CD4-positive, CD25-positive, alpha-beta regulatory T cell (primary cell): ENCODE results near the gene FAM3A. TPM values are rescaled to one million over a fixed set of nuclear protein-coding genes. Genes with fewer than 3 reads are reported as not detected.

Experiments
- ATAC-seq, 2 donors: fragments of 150-1000 bp; cut with Tn5 transposase; one replicate each; pipeline ENCODE4 v1.10.0; 2021; ENCODE audit warnings: low read depth in 2 of 2, moderate number of reproducible peaks in 2 of 2, moderate library complexity in 1 of 2
- DNase-seq, 3 donors: peaks; one replicate each; pipeline versions ENCODE4 v3.0.0 to v3.0.0-alpha.2; 2012 to 2022; ENCODE audit warnings: mixed read lengths in 1 of 3
- H3K27ac ChIP-seq: one replicate; pipeline ENCODE4 v1.7.0; 2013; ENCODE audit warnings: mild to moderate bottlenecking, low read length; ENCODE audit not compliant: insufficient read depth, poor library complexity, severe bottlenecking
- H3K27me3 ChIP-seq: one replicate; pipeline ENCODE4 v1.7.0; 2013; ENCODE audit warnings: low read length; ENCODE audit not compliant: control insufficient read depth, insufficient read depth
- H3K36me3 ChIP-seq: one replicate; pipeline ENCODE4 v1.7.0; 2013; ENCODE audit warnings: mild to moderate bottlenecking, low read length, moderate library complexity; ENCODE audit not compliant: control insufficient read depth, insufficient read depth
- H3K4me1 ChIP-seq: 2 replicates; pipeline ENCODE4 v1.7.0; 2013; ENCODE audit warnings: mild to moderate bottlenecking, low read length; ENCODE audit not compliant: insufficient read depth, control insufficient read depth, poor library complexity, severe bottlenecking
- H3K4me3 ChIP-seq: one replicate; pipeline ENCODE4 v1.7.0; 2013; ENCODE audit warnings: low read depth, mild to moderate bottlenecking, low read length, moderate library complexity
- H3K9me3 ChIP-seq, 2 experiments: 1 replicate in 1 of 2; 2 replicates in 1 of 2; pipeline ENCODE4 v1.7.0; 2013; ENCODE audit warnings: low read length in 2 of 2, mild to moderate bottlenecking in 1 of 2, moderate library complexity in 1 of 2; ENCODE audit not compliant: control insufficient read depth in 2 of 2
- H3K27ac Mint-ChIP-seq, 3 donors: one replicate each; pipeline ENCODE4 v1.8.0; 2020 to 2022; ENCODE audit warnings: mild to moderate bottlenecking in 3 of 3, mixed read lengths in 3 of 3, moderate library complexity in 2 of 3
- H3K27me3 Mint-ChIP-seq: one replicate; pipeline ENCODE4 v1.8.0; 2022; ENCODE audit warnings: mild to moderate bottlenecking, mixed read lengths
- H3K36me3 Mint-ChIP-seq: one replicate; pipeline ENCODE4 v1.8.0; 2020; ENCODE audit warnings: mixed read lengths
- H3K4me1 Mint-ChIP-seq, 4 donors: one replicate each; pipeline ENCODE4 v1.8.0; 2020 to 2022; ENCODE audit warnings: mixed read lengths in 4 of 4, mild to moderate bottlenecking in 1 of 4
- H3K4me3 Mint-ChIP-seq, 4 donors: one replicate each; pipeline ENCODE4 v1.8.0; 2020 to 2022; ENCODE audit warnings: mild to moderate bottlenecking in 4 of 4, mixed read lengths in 4 of 4, moderate library complexity in 3 of 4
- H3K9me3 Mint-ChIP-seq, 7 donors: one replicate each; pipeline ENCODE4 v1.8.0; 2020 to 2022; ENCODE audit warnings: mixed read lengths in 7 of 7, mild to moderate bottlenecking in 3 of 7, moderate library complexity in 2 of 7
- polyA plus RNA-seq, 4 donors: library from polyadenylated mRNA; unstranded; fragments of 300-500 nt; fragmentation: Illumina TruSeq; gene quantifications; one replicate each; pipeline ENCODE4 v1.2.3, GENCODE V29; 2021
- total RNA-seq: library from RNA; stranded (reverse); gene quantifications from one replicate; pipeline ENCODE4 v1.2.3, GENCODE V29; 2022

Gene FAM3A
- total and polyA plus RNA-seq, 5 donors from 2014 or later = 13.4 to 28.2 (median 19.2) TPM

GRCh38 chrX:154531626-154532025 lies 15.6 kb upstream of the FAM3A start:
- H3K36me3 Mint-ChIP-seq = peaks cover 4% of the 10 kb centered on the region
- H3K27ac Mint-ChIP-seq = no peak overlapping the region
- H3K4me3 Mint-ChIP-seq = no peak overlapping the region

GRCh38 chrX:154530286-154530685 lies 14.3 kb upstream of the FAM3A start:
- H3K4me3 Mint-ChIP-seq = no peak overlapping the region
- Histone ChIP-seq H3K4me3 (no peak overlapping the region), H3K27ac (no peak overlapping the region), H3K9me3 (no peaks in the 10 kb centered on the region), H3K4me1 (peaks cover 20% of the 10 kb centered on the region), H3K36me3 (peaks cover under 1% of the 10 kb centered on the region), H3K27me3 (no peaks in the 10 kb centered on the region)
- H3K27ac Mint-ChIP-seq = peak overlapping the region in 2 of 3 donors; percentile 31 to 41
- ATAC-seq (no peak), DNase-seq (no peak)
- H3K4me1 Mint-ChIP-seq = peaks cover 0 to 36% (median 11%) of the 10 kb centered on the region in 4 donors
- no peaks in the 10 kb centered on the region for H3K9me3 Mint-ChIP-seq
- no peaks in the 10 kb centered on the region for H3K27me3 Mint-ChIP-seq
- H3K36me3 Mint-ChIP-seq = peaks cover 4% of the 10 kb centered on the region

More at GRCh38 chrX:154531626-154532025, 15.6 kb upstream of the FAM3A start:
- H3K36me3 ChIP-seq = peaks cover 2% of the 10 kb centered on the region
- H3K4me1 ChIP-seq = peaks cover 15% of the 10 kb centered on the region
- no peak overlapping the region for H3K27ac ChIP-seq
- H3K27me3 Mint-ChIP-seq = no peaks in the 10 kb centered on the region
- no peaks in the 10 kb centered on the region for H3K9me3 ChIP-seq
- DNase-seq = no peak
- H3K9me3 Mint-ChIP-seq = peaks cover 0 to 2% (median 0%) of the 10 kb centered on the region in 7 donors
- H3K4me1 Mint-ChIP-seq = peaks cover 0 to 23% (median 3%) of the 10 kb centered on the region in 4 donors
- H3K4me3 ChIP-seq = no peak overlapping the region
- no peaks in the 10 kb centered on the region for H3K27me3 ChIP-seq
- ATAC-seq = no peak

GRCh38 chrX:154529206-154529612 lies 13.2 kb upstream of the FAM3A start:
- H3K27me3 Mint-ChIP-seq = no peaks in the 10 kb centered on the region
- ATAC-seq (no peak), DNase-seq (no peak)
- H3K9me3 ChIP-seq = no peaks in the 10 kb centered on the region
- no peak overlapping the region for H3K4me3 ChIP-seq
- peaks cover 14% of the 10 kb centered on the region for H3K4me1 ChIP-seq
- no peaks in the 10 kb centered on the region for H3K36me3 ChIP-seq
- no peak overlapping the region for H3K27ac ChIP-seq
- peaks cover 0 to 33% (median 8%) of the 10 kb centered on the region in 4 donors for H3K4me1 Mint-ChIP-seq
- H3K27me3 ChIP-seq = no peaks in the 10 kb centered on the region
- H3K4me3 Mint-ChIP-seq = no peak overlapping the region
- H3K9me3 Mint-ChIP-seq = no peaks in the 10 kb centered on the region
- H3K36me3 Mint-ChIP-seq = no peaks in the 10 kb centered on the region
- H3K27ac Mint-ChIP-seq = no peak overlapping the region

- Mint-ChIP-seq H3K4me3 (peak overlapping the region in 1 of 4 donors; percentile 68), H3K27me3 (no peaks in the 10 kb centered on the region), H3K27ac (peak overlapping the region; percentile 55 to 90 (median 56)), H3K4me1 (peaks cover 0 to 30% (median 8%) of the 10 kb centered on the region in 4 donors), H3K36me3 (no peaks in the 10 kb centered on the region), H3K9me3 (no peaks in the 10 kb centered on the region)
- H3K27ac ChIP-seq = no peak overlapping the region
- ATAC-seq = peak; percentile 85 to 87
- H3K9me3 ChIP-seq = no peaks in the 10 kb centered on the region
- no peaks in the 10 kb centered on the region for H3K36me3 ChIP-seq
- no peaks in the 10 kb centered on the region for H3K27me3 ChIP-seq
- H3K4me3 ChIP-seq = no peak overlapping the region
- H3K4me1 ChIP-seq = peaks cover 13% of the 10 kb centered on the region
- DNase-seq = peak; percentile 40 to 77 (median 50)
Observed at GRCh38 chrX:154526901-154527675, 11.1 kb upstream of the FAM3A start.

GRCh38 chrX:154525606-154526490 lies 9.8 kb upstream of the FAM3A start:
- Histone ChIP-seq H3K4me3 (no peak overlapping the region), H3K27me3 (no peaks in the 10 kb centered on the region), H3K36me3 (no peaks in the 10 kb centered on the region), H3K4me1 (peaks cover 13% of the 10 kb centered on the region), H3K9me3 (no peaks in the 10 kb centered on the region), H3K27ac (no peak overlapping the region)
- Mint-ChIP-seq H3K27me3 (no peaks in the 10 kb centered on the region), H3K36me3 (no peaks in the 10 kb centered on the region), H3K9me3 (no peaks in the 10 kb centered on the region), H3K27ac (peak overlapping the region in 2 of 3 donors; percentile 12 to 56), H3K4me1 (peaks cover 0 to 27% (median 8%) of the 10 kb centered on the region in 4 donors), H3K4me3 (peak overlapping the region in 1 of 4 donors; percentile 19)
- no peak for DNase-seq
- no peak for ATAC-seq

GRCh38 chrX:154519389-154519788 lies 3.4 kb upstream of the FAM3A start:
- Mint-ChIP-seq H3K36me3 (no peaks in the 10 kb centered on the region), H3K4me1 (peaks cover 0 to 14% (median 0%) of the 10 kb centered on the region in 4 donors), H3K4me3 (no peak overlapping the region), H3K27ac (no peak overlapping the region), H3K27me3 (no peaks in the 10 kb centered on the region), H3K9me3 (no peaks in the 10 kb centered on the region)
- no peaks in the 10 kb centered on the region for H3K27me3 ChIP-seq
- ATAC-seq (no peak), DNase-seq (no peak)
- no peak overlapping the region for H3K4me3 ChIP-seq
- H3K4me1 ChIP-seq = peaks cover 14% of the 10 kb centered on the region
- no peak overlapping the region for H3K27ac ChIP-seq
- H3K36me3 ChIP-seq = no peaks in the 10 kb centered on the region
- H3K9me3 ChIP-seq = no peaks in the 10 kb centered on the region

- Histone ChIP-seq H3K4me1 (peaks cover 14% of the 10 kb centered on the region), H3K36me3 (no peaks in the 10 kb centered on the region), H3K9me3 (no peaks in the 10 kb centered on the region), H3K4me3 (peak overlapping the region; percentile 80), H3K27me3 (no peaks in the 10 kb centered on the region), H3K27ac (peak overlapping the region; percentile 71)
- no peak for DNase-seq
- no peak for ATAC-seq
- H3K36me3 Mint-ChIP-seq = peaks cover 5% of the 10 kb centered on the region
- H3K4me3 Mint-ChIP-seq = peak overlapping the region; percentile 9 to 89 (median 51)
- H3K27ac Mint-ChIP-seq = no peak overlapping the region
- no peaks in the 10 kb centered on the region for H3K9me3 Mint-ChIP-seq
- no peaks in the 10 kb centered on the region for H3K27me3 Mint-ChIP-seq
- peaks cover 0 to 25% (median 5%) of the 10 kb centered on the region in 4 donors for H3K4me1 Mint-ChIP-seq
Observed at GRCh38 chrX:154517101-154517781, 1.2 kb upstream of the FAM3A start.
